DMS 273 (cell line): ENCODE measurements around the gene TMEM170B.

Experiments
- DNase-seq: peaks from one replicate; lab custom pipeline; 2025; ENCODE audit not compliant: unreplicated experiment; lab: John Stamatoyannopoulos, UW

The TMEM170B gene

DNA sequence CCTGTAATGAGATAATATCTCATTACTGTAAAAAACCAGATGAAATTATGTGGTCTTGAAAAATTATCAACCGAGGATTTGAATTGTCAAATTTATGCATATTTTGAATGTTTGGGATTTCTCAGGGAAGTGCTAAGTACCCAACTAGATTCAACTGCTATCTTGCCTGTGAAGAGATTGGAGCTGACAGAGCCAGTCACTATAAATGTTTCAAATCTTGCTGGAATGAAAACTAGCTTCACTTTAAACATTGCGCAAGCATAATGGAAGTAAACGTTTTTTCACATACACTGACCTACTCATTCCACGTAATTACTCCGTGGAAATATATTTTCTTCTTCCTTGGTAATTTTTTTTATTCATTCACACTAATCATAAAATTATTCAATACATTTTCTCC is 46.7 kb downstream of the TMEM170B start:
- no peak for DNase-seq

DNA sequence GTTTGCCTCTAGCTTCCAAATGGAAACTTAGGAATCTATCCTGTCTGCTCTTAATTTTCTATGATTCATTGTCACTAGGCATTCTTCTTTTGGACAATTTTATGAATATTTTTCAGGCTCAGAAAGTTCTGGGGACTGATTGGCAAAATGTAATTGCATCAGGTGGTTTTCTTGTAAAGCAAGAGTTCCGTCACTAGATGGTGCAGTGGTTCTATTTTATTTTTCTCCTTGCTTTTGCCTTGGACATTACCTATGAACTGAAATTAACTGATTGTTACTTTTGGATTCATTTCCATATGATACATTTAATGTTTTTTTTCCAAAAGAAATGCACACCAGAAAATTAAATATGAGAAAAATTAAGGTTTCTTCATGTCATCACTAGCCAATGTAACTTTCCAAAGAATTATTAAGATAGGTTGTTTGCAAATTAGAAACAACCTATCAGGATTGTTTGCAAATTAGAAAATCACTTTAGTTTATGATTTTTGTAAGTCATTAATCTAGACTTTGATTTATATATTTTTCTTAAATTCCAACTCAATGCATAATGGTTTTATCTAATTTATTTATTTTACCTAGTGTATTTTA is 48.0 kb downstream of the TMEM170B start:
- peak; percentile 67 for DNase-seq

DNA sequence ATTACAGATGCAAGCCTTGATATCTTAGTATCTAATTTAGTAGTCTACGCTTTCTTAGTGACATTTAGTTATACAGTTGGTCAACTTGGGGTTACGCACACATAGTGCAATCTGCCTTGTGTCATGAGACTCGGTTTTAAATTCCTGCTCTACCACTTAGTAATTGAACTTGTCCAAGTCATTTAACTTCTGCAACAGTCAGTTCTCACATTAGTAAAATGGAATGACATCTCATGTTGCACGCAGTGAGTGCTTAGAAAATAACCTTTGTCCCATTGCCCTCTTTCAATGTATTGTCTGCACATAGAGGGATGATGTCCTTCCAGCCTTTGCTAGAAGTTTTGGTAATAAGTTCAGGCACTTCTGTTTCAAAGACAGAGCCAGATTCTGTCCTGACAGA is 48.6 kb downstream of the TMEM170B start:
- DNase-seq, result no peak

DNA sequence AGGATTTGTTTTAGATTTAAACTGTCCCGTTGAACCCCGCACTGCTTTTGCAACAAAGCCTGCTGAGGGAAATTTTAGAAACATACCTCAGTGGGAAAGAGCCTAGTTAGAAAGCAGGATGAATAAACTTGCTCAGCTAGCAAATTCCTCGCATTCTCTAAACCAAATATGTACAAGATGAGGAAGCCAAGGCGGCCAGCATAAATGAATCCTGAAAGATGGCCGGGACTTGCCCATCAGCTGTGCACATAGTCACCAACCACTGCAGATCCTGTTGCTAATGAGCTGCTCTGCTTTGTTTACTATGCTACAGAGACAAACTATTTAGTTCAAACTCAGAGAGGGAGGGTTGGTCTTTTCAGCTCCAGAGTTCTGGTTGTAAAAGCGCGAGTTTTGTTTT is 49.0 kb downstream of the TMEM170B start:
- no peak for DNase-seq

DNA sequence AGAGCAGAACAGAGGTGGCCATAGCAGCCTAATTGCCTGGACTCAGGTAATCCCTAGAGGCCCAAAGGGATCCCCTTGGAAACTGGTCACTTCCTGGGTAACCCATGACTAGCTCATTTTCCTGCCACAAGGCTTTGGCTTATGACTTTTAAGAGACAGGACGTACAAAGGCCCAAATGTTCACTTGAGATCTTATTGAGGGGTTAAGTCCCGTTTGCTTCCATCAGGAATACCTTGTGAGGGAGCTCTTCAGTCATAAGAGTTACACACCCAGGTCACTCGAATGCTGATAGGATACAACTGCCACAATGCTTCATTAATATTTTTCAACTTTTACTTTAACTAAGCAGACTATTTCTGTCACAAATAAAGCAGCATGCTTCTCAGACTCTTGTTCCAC is 51.7 kb downstream of the TMEM170B start:
- no peak for DNase-seq

DNA sequence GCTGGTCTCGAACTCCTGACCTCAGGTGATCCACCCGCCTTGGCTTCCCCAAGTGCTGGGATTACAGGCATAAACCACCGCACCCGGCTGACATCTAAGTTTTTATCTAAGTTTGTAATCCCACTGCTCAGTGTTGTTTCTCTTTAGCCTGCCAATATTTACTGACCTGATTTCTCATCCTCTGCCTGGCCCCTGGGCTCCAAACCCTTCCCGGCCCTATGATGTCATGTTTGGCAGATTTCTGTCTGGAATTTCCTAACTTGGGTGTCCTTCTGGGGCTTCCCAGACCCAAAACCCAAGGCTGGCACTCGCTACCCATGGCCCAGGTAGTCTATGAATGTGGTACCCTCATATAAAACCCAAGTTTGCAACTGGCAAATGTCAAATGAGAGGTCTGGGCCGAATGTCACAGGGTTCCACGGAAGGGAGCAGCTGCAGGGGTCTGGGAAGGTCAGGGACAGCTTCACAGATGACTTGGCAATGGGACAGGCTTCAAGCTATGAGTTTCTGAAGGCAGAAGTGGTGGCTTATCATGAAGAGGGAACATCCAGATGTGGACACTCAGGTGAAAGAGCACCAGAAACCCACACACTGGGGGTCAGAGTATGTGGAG is 54.9 kb downstream of the TMEM170B start:
- DNase-seq, result no peak

DNA sequence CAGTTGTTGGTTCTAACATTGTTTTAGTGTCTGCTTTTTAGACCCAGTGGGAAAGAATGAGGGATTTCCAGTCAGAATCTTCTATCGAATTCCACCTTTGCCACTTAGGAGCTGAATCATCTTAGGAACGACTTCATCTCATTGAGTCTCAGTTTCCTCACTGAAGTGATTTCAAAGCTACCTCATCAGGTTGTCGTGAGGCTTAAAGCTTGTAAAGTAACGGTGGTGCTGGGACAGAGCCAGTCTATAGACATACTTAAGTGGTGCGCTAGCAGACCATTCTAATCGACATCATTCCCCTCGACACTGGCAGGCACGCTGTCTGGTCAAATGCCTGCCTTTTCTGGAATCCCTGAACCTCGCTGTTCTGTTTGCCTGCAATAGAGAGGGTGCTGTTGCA is 55.5 kb downstream of the TMEM170B start:
- DNase-seq, result no peak

DNA sequence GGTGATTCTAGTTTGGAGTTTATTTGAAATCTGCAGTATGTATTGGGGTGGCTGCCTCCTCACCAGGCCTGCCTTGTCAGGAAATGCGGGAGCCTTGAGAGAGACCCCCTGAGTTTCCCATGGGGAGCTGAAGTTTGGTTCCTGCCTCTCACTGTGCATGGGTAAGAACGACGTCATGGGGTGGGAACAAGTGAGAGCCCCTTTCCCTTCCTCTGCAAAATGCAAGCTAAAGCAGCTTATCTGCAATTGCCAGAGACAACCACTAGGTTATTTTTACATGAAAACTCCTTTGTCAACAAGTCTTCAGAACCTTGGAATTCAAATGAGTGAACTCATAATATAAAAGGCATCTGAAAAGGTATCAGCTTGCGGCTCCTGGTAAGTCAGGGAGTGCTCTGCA is 58.4 kb downstream of the TMEM170B start:
- DNase-seq, result peak; percentile 26

DNA sequence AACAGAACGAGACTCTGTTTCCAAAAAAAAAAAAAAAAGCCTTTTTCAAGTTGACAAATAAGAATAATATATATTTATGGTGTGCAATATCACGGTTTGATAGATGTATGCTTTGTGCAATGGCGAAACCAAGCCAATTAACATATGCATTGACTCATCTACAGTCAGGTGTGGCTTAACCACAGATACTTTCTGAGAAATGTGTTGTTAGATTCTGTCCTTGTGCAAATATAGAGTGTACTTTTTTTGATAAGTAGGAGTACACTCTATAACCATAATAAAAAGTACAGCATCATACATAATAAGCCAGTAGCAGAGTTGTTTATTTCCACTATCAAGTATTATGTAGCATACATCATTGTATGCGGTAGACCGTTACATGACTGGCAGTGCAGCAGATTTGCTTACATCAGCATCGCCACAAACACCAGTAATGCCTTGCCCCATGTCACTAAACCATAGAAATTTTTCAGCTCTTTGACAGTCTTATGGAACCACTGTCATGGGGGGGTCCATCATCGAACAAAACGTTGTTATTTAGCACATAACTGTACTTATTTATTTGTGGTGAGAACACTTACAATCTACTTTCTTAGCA is 59.2 kb downstream of the TMEM170B start:
- DNase-seq, result no peak

DNA sequence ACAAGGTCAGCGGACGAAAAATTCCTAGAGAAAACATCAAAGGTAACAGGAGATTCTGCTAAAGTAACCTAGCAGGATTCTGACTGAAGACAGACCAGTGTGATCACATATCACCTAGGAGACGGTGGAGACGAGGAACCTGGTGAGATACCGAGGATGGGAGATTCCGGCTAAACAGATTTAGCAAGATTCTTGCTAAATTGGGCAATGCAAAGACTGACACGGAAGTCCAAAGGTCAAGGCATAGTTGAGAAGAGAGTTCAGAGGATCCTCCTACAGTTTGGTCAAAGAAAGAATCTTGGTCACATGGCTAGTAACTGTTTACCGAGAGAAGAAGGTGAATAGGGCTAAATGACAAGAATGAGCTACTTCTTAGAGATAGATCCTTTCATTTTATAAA is 61.1 kb downstream of the TMEM170B start:
- DNase-seq, result no peak

DNA sequence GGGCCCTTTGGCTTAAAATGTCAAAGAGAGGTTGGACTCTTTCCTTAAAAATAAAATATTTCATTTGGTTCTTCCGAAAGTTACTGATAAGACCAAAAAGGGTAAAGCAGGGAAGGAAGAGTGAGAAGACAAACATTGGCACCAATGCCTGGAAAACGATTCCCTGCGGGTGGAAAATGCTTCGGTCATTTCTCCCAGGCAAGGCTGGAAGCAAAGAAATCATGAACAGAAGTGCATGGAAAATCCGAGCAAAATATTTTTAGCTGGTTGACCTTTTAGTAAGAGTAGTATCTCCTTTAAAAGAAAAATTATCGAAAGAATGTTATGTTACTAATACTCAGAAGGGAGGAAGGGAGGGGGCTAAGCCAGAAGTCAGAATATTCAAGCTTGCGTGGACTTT is 62.7 kb downstream of the TMEM170B start:
- DNase-seq, result no peak

DNA sequence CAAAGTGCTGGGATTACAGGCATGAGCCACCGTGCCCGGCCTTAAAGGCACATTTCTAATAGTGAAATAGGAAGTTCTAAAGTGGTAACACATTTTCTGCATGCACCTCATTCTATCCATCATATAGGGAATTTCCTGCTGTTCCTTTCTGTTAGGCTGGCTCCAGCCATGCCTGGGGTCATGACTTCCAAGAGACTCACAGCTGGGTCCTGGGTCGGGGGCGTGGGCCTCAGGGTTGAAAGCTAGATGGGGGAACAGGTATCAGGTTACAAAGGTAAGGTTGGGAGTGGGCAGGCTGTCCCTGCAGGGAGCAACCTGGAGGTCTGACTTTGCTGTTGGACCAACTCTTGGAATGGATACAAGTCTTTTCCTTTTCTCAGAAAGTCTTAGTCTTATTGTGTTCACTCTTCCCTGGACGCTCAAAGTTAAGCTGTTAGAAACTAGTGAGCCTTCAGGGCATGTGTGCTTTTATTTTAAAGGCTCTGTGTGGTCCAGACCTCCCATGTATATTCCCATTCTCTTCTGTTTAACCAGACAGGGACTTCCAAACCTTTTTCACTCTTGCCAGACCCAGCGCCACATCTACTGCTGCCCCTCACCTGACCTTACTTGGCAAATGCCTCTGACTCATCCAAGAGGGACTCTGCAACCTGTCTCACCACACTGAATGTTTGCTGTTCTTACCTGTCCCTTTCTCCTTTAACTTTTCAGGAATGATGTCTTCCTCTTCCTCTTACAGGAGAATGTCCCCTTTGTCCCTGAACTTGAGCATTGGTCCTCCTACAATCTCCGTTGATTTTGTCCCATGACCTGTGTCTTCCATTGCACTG is 64.4 kb downstream of the TMEM170B start:
- no peak for DNase-seq

DNA sequence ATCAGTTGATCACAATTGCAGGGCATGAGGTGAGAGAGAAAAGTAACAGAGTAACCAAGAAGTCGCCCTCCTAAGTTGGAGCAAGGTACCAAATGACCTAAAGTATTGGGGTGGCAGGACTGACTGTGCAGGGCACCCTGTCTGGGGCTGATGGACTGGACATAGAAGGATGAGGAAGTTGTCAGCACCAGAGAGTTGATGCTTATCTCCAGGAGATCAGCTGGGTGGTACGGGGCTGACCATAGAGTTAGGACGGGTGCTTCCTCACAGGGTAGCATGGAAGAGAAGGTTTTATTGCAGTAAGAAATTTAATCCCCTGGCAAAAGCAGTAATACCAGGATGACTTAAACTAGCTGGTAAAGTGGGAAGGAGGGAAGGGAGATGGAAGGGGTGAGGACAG is 66.7 kb downstream of the TMEM170B start:
- DNase-seq, result no peak

DNA sequence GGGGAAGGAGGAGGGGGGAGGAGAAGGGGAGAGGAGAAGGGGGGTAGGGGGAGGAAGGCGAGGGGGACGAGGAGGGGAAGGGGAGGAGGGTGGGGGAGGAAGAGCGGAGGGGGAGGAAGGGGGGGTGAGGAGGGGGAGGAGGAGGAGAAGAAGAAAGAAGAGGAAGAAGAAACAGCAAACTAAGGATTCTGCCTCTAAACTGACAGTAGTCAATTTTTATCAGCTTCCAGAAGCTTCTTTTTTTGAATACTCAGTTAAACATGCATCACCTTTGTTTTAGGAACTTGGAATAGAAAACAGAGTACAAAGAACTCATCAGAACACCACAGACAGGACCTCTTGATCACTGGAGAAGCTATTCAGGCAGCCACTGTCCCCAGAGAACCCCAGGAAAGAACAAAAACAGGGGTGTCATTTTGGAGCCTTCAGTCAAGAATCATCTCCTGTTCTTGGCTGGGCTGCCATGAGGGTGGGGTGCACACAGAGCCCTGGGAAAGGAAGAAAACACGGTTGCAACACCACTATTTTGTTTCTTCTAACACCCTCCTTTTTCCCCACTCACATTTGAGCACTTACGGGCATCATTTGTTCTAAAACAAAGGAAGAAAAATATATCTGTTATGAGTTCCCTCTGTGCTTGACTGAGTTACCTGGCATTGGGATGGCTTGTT is 67.4 kb downstream of the TMEM170B start:
- no peak for DNase-seq

DNA sequence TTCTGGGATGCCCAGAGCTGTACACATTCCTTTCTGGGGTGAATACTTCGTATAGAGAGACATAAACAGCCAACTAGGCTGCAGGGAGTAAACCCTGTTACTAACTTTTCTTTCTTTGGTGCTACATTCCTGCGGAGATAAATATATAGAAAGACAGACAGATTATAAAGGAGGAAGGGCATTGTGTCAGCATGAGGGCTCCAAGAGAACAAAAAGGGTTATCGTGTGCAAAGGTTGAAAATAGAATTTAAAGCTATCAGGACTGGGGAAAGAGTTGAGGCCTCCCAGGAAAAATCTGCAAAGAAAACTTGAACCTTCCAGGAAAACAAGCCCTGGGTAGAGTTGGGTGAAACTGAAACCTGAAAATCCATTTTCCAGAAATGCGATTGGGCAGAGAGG is 68.0 kb downstream of the TMEM170B start:
- no peak for DNase-seq

DNA sequence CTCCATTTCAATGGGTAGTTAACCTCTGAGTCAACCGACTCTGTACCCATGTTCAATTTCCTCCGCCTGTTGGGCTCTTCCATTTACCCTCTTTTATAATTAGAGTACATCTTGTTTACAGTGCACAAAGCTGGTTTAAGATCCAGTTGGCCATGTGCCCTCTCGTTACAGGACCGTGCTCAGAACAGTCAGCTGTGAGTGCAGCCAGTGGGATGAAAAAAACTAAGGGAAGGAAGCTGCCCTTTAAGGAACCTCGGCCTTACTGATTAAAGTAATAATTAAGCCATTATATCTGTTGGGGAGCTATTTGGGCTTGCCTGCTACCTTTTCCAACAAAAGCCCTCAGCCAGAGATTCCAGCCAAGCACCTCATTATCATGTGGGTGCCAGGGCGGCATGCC is 68.8 kb downstream of the TMEM170B start:
- peak; percentile 11 for DNase-seq

DNA sequence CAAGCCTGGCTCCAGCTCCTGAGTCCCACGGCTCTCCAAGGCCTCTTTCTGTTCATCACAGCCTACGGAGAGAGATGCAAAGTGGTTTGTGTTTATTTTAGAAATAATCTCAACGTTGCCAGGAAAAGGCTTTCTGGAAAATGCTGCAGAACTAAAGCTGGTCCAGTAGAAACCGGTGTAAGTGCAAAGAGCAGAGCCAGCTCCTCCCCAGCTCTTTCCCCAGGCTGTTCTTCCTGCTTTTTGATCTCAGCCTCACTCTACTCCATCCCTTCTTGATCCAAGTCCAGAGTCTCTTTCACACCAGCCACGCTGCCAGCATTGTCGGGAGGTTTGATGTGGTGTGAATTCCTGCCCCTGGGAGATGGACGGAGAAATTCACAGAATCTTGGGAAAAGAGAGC is 69.8 kb downstream of the TMEM170B start:
- no peak for DNase-seq

DNA sequence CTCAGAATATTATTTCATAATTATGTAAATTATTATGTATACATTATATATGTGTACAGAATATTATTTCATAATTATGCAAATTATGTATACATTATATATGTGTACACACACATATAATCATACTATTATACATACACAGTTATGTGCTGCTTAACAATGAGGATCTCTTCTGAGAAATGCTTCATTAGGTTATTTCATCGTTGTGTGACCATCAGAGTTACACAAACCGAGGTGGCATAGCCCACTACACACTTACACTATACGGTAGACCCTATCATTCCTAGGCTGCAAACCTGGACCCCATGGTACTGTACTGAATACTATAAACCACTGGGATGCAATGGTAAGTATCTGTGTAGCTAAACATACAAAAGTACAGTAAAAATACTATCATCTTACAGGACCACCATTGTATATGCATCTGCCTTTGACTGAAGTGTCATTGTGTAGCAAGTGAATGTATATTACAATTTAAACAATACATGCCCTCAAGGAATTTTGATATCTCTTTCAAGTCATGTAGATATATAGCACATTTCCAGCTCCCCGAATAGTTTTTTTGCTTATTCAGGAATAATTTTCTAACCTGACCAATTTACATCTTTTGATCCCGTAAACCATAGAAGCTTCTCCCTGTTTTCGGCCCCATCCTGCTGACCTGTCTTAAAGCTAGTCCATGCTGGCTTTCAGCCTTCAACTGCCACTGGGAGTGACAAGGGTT is 71.2 kb downstream of the TMEM170B start:
- DNase-seq, result no peak

DNA sequence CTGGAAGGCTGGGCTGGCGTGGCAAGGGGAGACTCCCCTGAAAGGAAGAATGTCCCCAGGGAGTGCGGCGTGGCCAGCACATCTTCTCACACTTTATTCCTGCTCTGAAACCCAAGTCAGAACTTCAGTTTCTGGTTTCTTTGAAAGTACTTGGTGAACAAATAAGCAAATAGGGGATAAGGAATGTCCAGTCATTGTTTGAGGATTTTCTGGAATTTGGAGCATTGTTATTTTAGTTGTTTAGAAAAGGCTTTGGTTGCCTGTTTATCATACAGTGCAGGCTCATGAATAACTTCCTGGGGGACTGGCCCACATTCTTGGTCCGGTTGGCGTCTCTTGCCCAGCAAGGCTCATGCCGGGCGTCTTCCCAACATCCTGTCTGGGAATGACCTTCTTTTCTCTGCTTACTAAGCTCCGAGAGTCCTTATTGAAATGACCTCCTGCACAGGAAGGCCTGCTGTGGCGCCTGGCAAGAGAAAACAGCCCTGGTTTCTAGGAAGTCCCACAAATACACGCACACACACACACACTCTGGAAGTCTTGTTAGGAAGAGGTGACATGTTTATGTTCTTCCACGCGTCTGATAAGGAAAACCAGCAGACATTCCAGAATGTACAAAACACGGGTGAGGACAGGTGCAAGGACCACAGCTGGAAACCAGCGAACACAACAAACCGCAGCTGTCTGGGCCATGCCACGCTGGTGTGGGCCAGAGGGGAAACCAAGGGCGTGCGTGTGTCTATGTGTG is 71.9 kb downstream of the TMEM170B start:
- no peak for DNase-seq

DNA sequence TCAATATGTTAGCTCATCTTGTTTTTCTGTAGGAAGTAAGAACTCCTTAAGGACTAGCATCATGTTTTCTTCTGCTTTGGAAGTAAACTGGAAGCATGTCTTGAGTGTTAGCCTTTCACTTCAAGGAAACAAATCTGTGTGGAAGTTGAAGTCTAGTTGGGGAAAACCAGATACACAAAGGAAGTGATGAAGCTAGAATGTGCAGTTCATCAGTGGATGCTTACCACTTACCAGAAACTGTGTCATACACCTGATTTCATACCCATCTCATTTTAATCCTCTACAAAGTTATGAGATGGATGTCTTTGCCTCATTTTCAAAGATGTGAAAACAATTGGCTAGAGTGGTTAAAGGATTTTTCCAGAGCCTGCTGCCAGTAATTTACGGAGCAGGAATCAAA is 75.8 kb downstream of the TMEM170B start:
- no peak for DNase-seq
